NT2/D1 (cell line): Measurements from ENCODE around the gene SORBS2.

Experiments
- DNase-seq: peaks from one replicate; pipeline ENCODE4 v3.0.0-alpha.2; 2011; ENCODE audit warnings: low read depth, low spot score
- H3K27me3 ChIP-seq: 2 replicates; pipeline ENCODE4 v1.6.0; 2011; ENCODE audit warnings: mild to moderate bottlenecking; ENCODE audit not compliant: insufficient read length, insufficient read depth
- H3K36me3 ChIP-seq: 2 replicates; pipeline ENCODE4 v1.6.1; 2011; ENCODE audit warnings: mild to moderate bottlenecking, low read length, mixed read lengths; ENCODE audit not compliant: insufficient read depth, insufficient read length
- H3K4me1 ChIP-seq: 2 replicates; pipeline ENCODE4 v1.5.1; 2011; ENCODE audit not compliant: insufficient read depth, insufficient read length
- H3K4me3 ChIP-seq: 2 replicates; pipeline ENCODE4 v1.5.1; 2011; ENCODE audit warnings: low read depth; ENCODE audit not compliant: insufficient read length
- H3K9ac ChIP-seq: 2 replicates; pipeline ENCODE4 v1.6.0; 2011; ENCODE audit warnings: low read depth; ENCODE audit not compliant: insufficient read length
- H3K9me3 ChIP-seq: 2 replicates; pipeline ENCODE4 v1.5.1; 2011; ENCODE audit warnings: mild to moderate bottlenecking, low read length; ENCODE audit not compliant: insufficient read depth
- SUZ12 ChIP-seq: IDR thresholded peaks from 2 replicates; pipeline ENCODE4 v1.6.1; 2011; ENCODE audit not compliant: insufficient read length, insufficient read depth; ENCODE audit errors: extremely low read depth
- YY1 ChIP-seq: IDR thresholded peaks from 2 replicates; pipeline ENCODE4 v1.6.1; 2011; ENCODE audit not compliant: insufficient read length, insufficient read depth
- ZNF274 ChIP-seq: IDR thresholded peaks from 2 replicates; pipeline ENCODE4 v1.6.1; 2011; ENCODE audit warnings: mild to moderate bottlenecking, low read depth, low read length

The SORBS2 gene

GRCh38 chr4:185775792-185776555 lies 36.0 kb downstream of the SORBS2 start:
- H3K4me3 ChIP-seq: no peak overlapping the region
- TF ChIP-seq ZNF274 (no peak), SUZ12 (no peak), YY1 (no peak)
- H3K9me3 ChIP-seq: no peaks in the 10 kb centered on the region
- no peak overlapping the region for H3K9ac ChIP-seq
- H3K27me3 ChIP-seq: no peaks in the 10 kb centered on the region
- no peaks in the 10 kb centered on the region for H3K4me1 ChIP-seq
- DNase-seq: no peak
- no peaks in the 10 kb centered on the region for H3K36me3 ChIP-seq

DNA sequence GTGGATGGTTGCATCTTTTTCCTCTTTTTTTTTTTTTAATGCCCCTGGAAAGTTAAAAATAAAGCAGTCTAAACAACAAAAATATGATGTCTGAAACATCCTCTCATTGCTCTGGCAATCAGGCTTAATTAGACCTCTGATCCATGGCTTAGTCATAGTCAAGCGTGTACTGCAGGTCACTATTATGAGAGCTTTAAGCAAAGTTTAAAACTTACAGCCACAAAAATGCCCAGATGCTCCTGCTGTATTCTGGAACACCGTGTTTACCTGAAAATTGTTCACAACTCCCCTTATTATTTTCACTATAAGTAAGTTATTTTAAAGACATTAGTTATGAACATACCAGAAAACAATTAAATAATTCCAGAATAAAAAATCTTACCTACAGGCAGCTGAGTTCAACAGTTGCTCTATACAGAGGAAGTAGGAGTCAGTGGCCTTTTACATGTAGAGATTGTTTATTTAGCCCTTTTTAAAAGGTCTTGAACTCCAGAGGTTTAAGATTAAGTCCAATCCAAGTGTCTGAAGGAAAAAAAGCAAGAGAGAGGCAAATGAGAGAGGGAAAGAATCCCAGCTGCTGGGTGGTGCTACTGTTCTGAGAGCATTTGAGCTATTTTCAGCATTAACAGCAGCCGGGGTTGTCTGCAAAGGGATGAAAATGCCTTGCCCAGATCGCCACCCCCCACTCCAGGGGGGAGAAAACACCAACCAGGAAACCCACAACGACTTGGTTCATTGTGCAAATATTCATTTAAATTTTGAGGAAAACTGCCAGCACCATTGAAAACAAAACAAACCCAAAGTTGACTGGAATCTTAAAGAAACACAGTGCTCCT lies 36.9 kb downstream of the SORBS2 start:
- DNase-seq: no peak
- Histone ChIP-seq H3K27me3 (no peaks in the 10 kb centered on the region), H3K36me3 (no peaks in the 10 kb centered on the region), H3K9me3 (no peaks in the 10 kb centered on the region), H3K9ac (no peak overlapping the region), H3K4me3 (no peak overlapping the region), H3K4me1 (no peaks in the 10 kb centered on the region)
- no peak for TF ChIP-seq SUZ12
- TF ChIP-seq YY1: no peak
- TF ChIP-seq ZNF274: no peak

GRCh38 chr4:185774131-185774653 lies 37.8 kb downstream of the SORBS2 start:
- TF ChIP-seq YY1: no peak
- no peak for TF ChIP-seq ZNF274
- TF ChIP-seq SUZ12: no peak
- no peaks in the 10 kb centered on the region for H3K36me3 ChIP-seq
- H3K27me3 ChIP-seq: no peaks in the 10 kb centered on the region
- no peak overlapping the region for H3K4me3 ChIP-seq
- DNase-seq: no peak
- no peak overlapping the region for H3K9ac ChIP-seq
- H3K9me3 ChIP-seq: no peaks in the 10 kb centered on the region
- no peaks in the 10 kb centered on the region for H3K4me1 ChIP-seq

GRCh38 chr4:185773419-185773818 lies 38.6 kb downstream of the SORBS2 start:
- no peaks in the 10 kb centered on the region for H3K36me3 ChIP-seq
- DNase-seq: no peak
- H3K9me3 ChIP-seq: no peaks in the 10 kb centered on the region
- H3K27me3 ChIP-seq: no peaks in the 10 kb centered on the region
- TF ChIP-seq SUZ12 (no peak), YY1 (no peak), ZNF274 (no peak)
- H3K4me3 ChIP-seq: no peak overlapping the region
- H3K4me1 ChIP-seq: no peaks in the 10 kb centered on the region
- no peak overlapping the region for H3K9ac ChIP-seq

- no peak for DNase-seq
- no peaks in the 10 kb centered on the region for H3K36me3 ChIP-seq
- no peak for TF ChIP-seq SUZ12
- no peak for TF ChIP-seq YY1
- TF ChIP-seq ZNF274: no peak
- no peaks in the 10 kb centered on the region for H3K9me3 ChIP-seq
- H3K27me3 ChIP-seq: no peaks in the 10 kb centered on the region
- H3K4me3 ChIP-seq: no peak overlapping the region
- no peaks in the 10 kb centered on the region for H3K4me1 ChIP-seq
- H3K9ac ChIP-seq: no peak overlapping the region
Observed at GRCh38 chr4:185772391-185773093, 39.5 kb downstream of the SORBS2 start.

GRCh38 chr4:185771711-185772390 lies 40.1 kb downstream of the SORBS2 start:
- DNase-seq: no peak
- no peaks in the 10 kb centered on the region for H3K4me1 ChIP-seq
- TF ChIP-seq ZNF274 (no peak), SUZ12 (no peak), YY1 (no peak)
- H3K9ac ChIP-seq: no peak overlapping the region
- H3K27me3 ChIP-seq: no peaks in the 10 kb centered on the region
- H3K36me3 ChIP-seq: no peaks in the 10 kb centered on the region
- no peaks in the 10 kb centered on the region for H3K9me3 ChIP-seq
- H3K4me3 ChIP-seq: no peak overlapping the region
